ENCODE measurements around the gene TMEM132D.

DNA sequence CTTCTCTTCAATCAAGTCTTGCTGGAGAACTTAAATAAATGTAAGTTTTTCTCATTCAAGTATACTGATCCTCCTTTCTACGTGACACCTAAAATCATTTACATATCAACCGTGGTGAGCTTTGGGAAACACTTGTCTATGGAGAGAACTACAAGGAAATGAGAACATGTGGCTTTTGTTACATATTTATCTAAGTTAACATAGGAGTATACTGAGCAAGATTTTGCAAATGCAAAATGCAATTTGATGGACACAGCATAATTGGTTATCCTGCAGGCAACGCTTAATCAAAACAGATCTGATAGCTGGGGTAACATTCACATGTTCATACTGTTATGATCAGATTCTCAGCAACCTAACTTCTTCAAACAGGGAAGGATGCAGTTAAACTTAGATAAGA is 376.3 kb downstream of the TMEM132D start:
- no peak for TF ChIP-seq CTCF (conservative IDR thresholded peaks at IDR 0.05; ENCODE audit: low read depth, low read length)
- TF ChIP-seq EZH2 (IDR thresholded peaks at IDR 0.05; ENCODE audit: borderline replicate concordance, low read depth, low read length, poor library complexity, severe bottlenecking): no peak
